ENCODE measurements around the gene PIK3R2.

DNA sequence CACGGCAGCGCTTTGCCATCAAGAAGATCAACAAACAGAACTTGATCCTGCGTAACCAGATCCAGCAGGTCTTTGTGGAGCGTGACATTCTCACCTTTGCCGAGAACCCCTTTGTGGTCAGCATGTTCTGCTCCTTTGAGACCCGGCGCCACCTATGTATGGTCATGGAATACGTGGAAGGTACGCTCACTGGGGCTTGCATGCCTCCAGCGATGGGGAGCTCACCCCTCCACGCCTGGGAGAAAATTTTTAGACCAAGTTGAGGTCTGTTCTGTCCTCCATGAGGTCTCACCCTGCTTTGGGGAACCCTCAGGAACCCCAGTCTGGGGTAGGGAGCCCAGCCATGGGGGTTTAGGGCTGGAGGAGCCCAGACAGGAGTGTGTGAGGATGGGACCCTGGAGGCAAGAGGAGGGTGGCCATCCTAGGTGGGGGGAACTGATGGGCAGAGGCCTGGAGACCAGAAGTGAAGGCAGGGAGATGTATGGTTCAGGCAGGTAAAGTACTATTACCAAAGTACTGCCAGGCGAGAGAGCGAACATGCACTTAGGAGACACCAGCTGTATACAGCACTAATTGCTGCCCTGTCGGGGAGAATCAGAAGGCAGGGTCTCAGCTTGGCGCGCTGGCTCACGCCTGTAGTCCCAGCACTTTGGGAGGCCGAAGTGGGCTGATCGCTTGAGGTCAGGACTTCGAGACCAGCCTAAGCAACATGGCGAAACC lies 22.3 kb upstream of the PIK3R2 start:
- TF ChIP-seq, protein P1, sequence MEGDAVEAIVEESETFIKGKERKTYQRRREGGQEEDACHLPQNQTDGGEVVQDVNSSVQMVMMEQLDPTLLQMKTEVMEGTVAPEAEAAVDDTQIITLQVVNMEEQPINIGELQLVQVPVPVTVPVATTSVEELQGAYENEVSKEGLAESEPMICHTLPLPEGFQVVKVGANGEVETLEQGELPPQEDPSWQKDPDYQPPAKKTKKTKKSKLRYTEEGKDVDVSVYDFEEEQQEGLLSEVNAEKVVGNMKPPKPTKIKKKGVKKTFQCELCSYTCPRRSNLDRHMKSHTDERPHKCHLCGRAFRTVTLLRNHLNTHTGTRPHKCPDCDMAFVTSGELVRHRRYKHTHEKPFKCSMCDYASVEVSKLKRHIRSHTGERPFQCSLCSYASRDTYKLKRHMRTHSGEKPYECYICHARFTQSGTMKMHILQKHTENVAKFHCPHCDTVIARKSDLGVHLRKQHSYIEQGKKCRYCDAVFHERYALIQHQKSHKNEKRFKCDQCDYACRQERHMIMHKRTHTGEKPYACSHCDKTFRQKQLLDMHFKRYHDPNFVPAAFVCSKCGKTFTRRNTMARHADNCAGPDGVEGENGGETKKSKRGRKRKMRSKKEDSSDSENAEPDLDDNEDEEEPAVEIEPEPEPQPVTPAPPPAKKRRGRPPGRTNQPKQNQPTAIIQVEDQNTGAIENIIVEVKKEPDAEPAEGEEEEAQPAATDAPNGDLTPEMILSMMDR (IDR thresholded peaks at IDR 0.05; ENCODE audit: control extremely low read depth in 1 of 3, insufficient read depth in 1 of 3, low read depth in 1 of 3, low read length in 3 of 3), result no peak
- TF ChIP-seq CHD2 (IDR thresholded peaks at IDR 0.05; ENCODE audit: low read length) (no peak), YY1 (IDR thresholded peaks at IDR 0.05; ENCODE audit: low read depth, low read length) (no peak), POLR2A (IDR thresholded peaks at IDR 0.05; ENCODE audit: control extremely low read depth in 1 of 2, low read depth in 2 of 2, low read length in 2 of 2) (no peak), CREB1 (IDR thresholded peaks at IDR 0.05) (no peak), JUND (IDR thresholded peaks at IDR 0.05; ENCODE audit: low read length) (no peak)
